Endodermal cell (in vitro differentiated cells): Measurements from ENCODE around the gene ZNF358. TPM values are rescaled to one million over a fixed set of nuclear protein-coding genes. Genes with fewer than 3 reads are reported as not detected.
A peak's percentile ranks its signal among the peaks of the same experiment; 100 is the strongest.

ENCODE experiments used
- DNase-seq: peaks from one replicate; pipeline ENCODE4 v3.0.0-alpha.2; 2017
- H3K27ac ChIP-seq: 2 replicates; pipeline ENCODE4 v1.5.1; 2013; ENCODE audit warnings: mild to moderate bottlenecking, low read depth, low read length, moderate library complexity
- H3K27me3 ChIP-seq: 2 replicates; pipeline ENCODE4 v1.6.1; 2013; ENCODE audit warnings: mild to moderate bottlenecking, low read length, moderate library complexity; ENCODE audit not compliant: insufficient read depth, control insufficient read depth, poor library complexity, severe bottlenecking
- H3K36me3 ChIP-seq: 2 replicates; pipeline ENCODE4 v1.7.0; 2013; ENCODE audit warnings: mild to moderate bottlenecking, low read length, moderate library complexity; ENCODE audit not compliant: control insufficient read depth, insufficient read depth
- H3K4me1 ChIP-seq: one replicate; pipeline ENCODE4 v1.7.0; 2013; ENCODE audit warnings: low read length; ENCODE audit not compliant: control insufficient read depth, insufficient read depth
- H3K4me3 ChIP-seq: 2 replicates; pipeline ENCODE4 v1.5.1; 2013; ENCODE audit warnings: mild to moderate bottlenecking, low read length, moderate library complexity
- H3K9ac ChIP-seq: 2 replicates; pipeline ENCODE4 v1.6.1; 2013; ENCODE audit warnings: mild to moderate bottlenecking, low read length, moderate library complexity; ENCODE audit not compliant: poor library complexity, severe bottlenecking; ENCODE audit errors: extremely low read depth
- H3K9me3 ChIP-seq: 2 replicates; pipeline ENCODE4 v1.6.1; 2013; ENCODE audit warnings: mild to moderate bottlenecking, low read length, moderate library complexity; ENCODE audit not compliant: control insufficient read depth
- H3K27ac Mint-ChIP-seq: 2 replicates; pipeline ENCODE4 v1.8.0; 2020; ENCODE audit warnings: mixed read lengths
- H3K27me3 Mint-ChIP-seq: 2 replicates; pipeline ENCODE4 v1.8.0; 2021; ENCODE audit warnings: mild to moderate bottlenecking, mixed read lengths; ENCODE audit not compliant: insufficient read depth
- H3K36me3 Mint-ChIP-seq: 2 replicates; pipeline ENCODE4 v1.8.0; 2020; ENCODE audit warnings: low read depth, mixed read lengths
- H3K4me1 Mint-ChIP-seq: 2 replicates; pipeline ENCODE4 v1.8.0; 2020; ENCODE audit warnings: mixed read lengths
- H3K4me3 Mint-ChIP-seq: 2 replicates; pipeline ENCODE4 v1.8.0; 2020; ENCODE audit warnings: mild to moderate bottlenecking, moderate library complexity, mixed read lengths
- H3K9me3 Mint-ChIP-seq: 2 replicates; pipeline ENCODE4 v1.8.0; 2020; ENCODE audit warnings: mild to moderate bottlenecking, mixed read lengths
- WGBS, 2 experiments: methylation state at CpG; one replicate each; pipeline versions ENCODE4 v1.1.5 to v1.1.7; 2013; ENCODE audit warnings: missing lambda C conversion rate in 2 of 2, mixed read lengths in 1 of 2; ENCODE audit not compliant: insufficient coverage in 1 of 2, insufficient read length in 1 of 2; 5-methylcytosine and 5-hydroxymethylcytosine counted together
- long read RNA-seq, 4 experiments: library from polyadenylated mRNA in 2 of 4; library from RNA in 1 of 4; library from capped mRNA in 1 of 4; stranded (forward) in 3 of 4; unstranded in 1 of 4; transcript quantifications; one replicate each; pipeline ENCODE4 v2.0.0, GENCODE V29; 2020 to 2021; ENCODE audit warnings: inconsistent platforms in 1 of 4
- polyA plus RNA-seq, 2 experiments: library from polyadenylated mRNA; stranded (reverse); fragments of 50-300 nt; gene quantifications; one replicate each; pipeline ENCODE4 v1.2.3, GENCODE V29; 2013
- total RNA-seq, 2 donors: library from RNA; stranded (reverse); fragmentation: NEBNext Ultra II Directional in 1 of 2; extraction: Animal tissue kit (Norgen Biotek cat#: 25700) in 1 of 2; gene quantifications; 2 replicates in 1 of 2; 3 replicates in 1 of 2; pipeline ENCODE4 v1.2.1, GENCODE V29; 2021
- TF ChIP-seq, protein P1 (sequence below): fragments of 200-600 bp; sonication (generic); conservative IDR thresholded peaks from 2 replicates; pipeline ENCODE4 v1.5.0; 2021; ENCODE audit warnings: antibody characterized with exemption, mild to moderate bottlenecking

The ZNF358 gene
- 10 to 100 TPM; 45.9 to 53.2 TPM for total RNA-seq
- polyA plus RNA-seq (2013, experiment 1 of 2), result 66.1 TPM
- polyA plus RNA-seq (2013, experiment 2 of 2), result 59.3 TPM
- long read RNA-seq, experiment 1, transcript ZNF358-202 (2 exons, 1,954 nt), result major isoform, 13 of 35 reads
- long read RNA-seq, experiment 1, partial matches to known transcripts, result 22 of 35 reads
- long read RNA-seq, experiment 1, other reads (novel, unspliced or antisense), result 0 of 35 reads
- long read RNA-seq, experiment 2, transcript ZNF358-202 (2 exons, 1,954 nt), result major isoform, 111 of 118 reads
- long read RNA-seq, experiment 2, partial matches to known transcripts, result 6 of 118 reads
- long read RNA-seq, experiment 2, other reads (novel, unspliced or antisense), result 1 of 118 reads
- long read RNA-seq, experiment 3, partial matches to known transcripts, result 0 of 5 reads
- long read RNA-seq, experiment 3, other reads (novel, unspliced or antisense), result 4 of 5 reads
- long read RNA-seq, experiment 4, result 0 reads

DNA sequence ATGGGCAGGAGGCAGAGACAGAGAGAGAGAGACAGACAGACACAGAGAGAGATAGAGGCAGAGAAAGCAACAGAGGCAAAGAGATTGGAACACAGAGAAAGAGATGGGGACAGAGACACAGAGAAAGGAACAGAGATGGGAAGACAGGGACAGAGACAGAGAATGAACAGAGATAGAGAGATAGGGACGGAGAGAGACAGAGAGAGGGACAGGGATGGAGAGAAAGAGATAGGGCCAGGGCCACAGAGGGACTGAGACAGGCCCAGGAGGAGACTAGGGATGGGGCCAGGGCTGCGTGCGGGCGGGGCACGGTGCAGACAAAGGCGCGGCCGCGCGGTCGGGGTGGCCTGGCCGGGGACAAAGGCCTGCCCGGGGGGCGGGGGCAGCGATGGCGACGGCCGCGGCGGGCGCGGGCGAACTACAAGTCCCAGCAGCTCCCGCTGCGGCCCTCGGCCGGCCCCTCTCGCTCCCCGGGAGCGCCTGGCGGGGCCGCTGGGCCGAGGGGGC, at the start of gene ZNF358:
ZNF358 (plus strand) TSS at position 459 of the 507 bp plus-strand sequence. CDS start 3,140 bp downstream, outside the sequence.
- Mint-ChIP-seq H3K4me1 (peaks cover 21% of the 10 kb centered on the region), H3K27me3 (peaks cover 5% of the 10 kb centered on the region), H3K9me3 (no peaks in the 10 kb centered on the region), H3K4me3 (peak within 1 kb of the TSS; percentile 80), H3K27ac (peak within 1 kb of the TSS; percentile 84), H3K36me3 (peaks cover 10% of the 10 kb centered on the region)
- peak within 1 kb of the TSS; percentile 94 for H3K27ac ChIP-seq
- DNase-seq, result peak; percentile 92
- H3K4me1 ChIP-seq, result no peaks in the 10 kb centered on the region
- WGBS, 2 experiments, result 2 to 3% methylated on average over 14 to 33 of the region's 33 CpGs
- no peaks in the 10 kb centered on the region for H3K9me3 ChIP-seq
- no peaks in the 10 kb centered on the region for H3K36me3 ChIP-seq
- H3K4me3 ChIP-seq, result peak within 1 kb of the TSS; percentile 84
- TF ChIP-seq, protein P1, sequence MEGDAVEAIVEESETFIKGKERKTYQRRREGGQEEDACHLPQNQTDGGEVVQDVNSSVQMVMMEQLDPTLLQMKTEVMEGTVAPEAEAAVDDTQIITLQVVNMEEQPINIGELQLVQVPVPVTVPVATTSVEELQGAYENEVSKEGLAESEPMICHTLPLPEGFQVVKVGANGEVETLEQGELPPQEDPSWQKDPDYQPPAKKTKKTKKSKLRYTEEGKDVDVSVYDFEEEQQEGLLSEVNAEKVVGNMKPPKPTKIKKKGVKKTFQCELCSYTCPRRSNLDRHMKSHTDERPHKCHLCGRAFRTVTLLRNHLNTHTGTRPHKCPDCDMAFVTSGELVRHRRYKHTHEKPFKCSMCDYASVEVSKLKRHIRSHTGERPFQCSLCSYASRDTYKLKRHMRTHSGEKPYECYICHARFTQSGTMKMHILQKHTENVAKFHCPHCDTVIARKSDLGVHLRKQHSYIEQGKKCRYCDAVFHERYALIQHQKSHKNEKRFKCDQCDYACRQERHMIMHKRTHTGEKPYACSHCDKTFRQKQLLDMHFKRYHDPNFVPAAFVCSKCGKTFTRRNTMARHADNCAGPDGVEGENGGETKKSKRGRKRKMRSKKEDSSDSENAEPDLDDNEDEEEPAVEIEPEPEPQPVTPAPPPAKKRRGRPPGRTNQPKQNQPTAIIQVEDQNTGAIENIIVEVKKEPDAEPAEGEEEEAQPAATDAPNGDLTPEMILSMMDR, result no peak
- peaks cover 9% of the 10 kb centered on the region for H3K27me3 ChIP-seq
- H3K9ac ChIP-seq, result peak within 1 kb of the TSS; percentile 81

DNA sequence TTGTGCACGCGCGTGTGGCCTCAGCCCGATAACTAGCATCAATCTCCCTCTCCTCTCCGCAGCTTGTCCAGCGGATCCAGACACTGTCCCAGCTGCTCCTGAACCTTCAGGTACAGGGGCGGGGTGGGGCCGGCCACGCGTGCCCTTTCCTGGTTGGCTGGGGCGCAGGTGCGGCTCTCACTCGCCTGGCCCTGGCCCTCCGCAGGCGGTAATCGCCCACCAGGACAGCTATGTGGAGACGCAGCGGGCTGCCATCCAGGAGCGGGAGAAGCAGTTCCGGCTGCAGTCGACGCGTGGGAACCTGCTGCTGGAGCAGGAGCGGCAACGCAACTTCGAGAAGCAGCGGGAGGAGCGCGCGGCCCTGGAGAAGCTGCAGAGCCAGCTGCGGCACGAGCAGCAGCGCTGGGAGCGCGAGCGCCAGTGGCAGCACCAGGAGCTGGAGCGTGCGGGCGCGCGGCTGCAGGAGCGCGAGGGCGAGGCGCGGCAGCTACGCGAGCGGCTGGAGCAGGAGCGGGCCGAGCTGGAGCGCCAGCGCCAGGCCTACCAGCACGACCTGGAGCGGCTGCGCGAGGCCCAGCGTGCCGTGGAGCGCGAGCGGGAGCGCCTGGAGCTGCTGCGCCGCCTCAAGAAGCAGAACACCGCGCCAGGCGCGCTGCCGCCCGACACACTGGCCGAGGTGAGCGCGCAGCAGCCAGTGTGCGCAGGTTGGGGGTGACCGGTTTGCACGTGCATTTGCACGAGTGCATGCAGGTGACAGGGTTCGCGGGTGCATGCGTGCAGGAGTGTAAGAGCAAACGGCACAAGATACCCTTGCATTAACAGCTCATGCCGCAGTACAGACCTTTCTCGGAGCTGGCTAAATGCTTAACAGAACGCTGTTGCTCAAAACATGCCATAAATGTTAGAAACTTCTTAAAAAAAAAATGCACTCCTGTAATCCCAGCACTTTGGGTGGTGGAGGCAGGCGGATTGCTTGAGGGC, 48.6 kb upstream of the ZNF358 start:
- Mint-ChIP-seq H3K4me1 (no peaks in the 10 kb centered on the region), H3K27me3 (no peaks in the 10 kb centered on the region), H3K4me3 (no peak overlapping the region), H3K9me3 (no peaks in the 10 kb centered on the region), H3K36me3 (peaks cover 28% of the 10 kb centered on the region), H3K27ac (no peak overlapping the region)
- Histone ChIP-seq H3K27me3 (no peaks in the 10 kb centered on the region), H3K9ac (no peak overlapping the region), H3K4me1 (no peaks in the 10 kb centered on the region), H3K27ac (no peak overlapping the region), H3K4me3 (no peak overlapping the region), H3K36me3 (peaks cover 29% of the 10 kb centered on the region), H3K9me3 (no peaks in the 10 kb centered on the region)
- no peak for DNase-seq
- TF ChIP-seq, protein P1, result no peak
- WGBS, 2 experiments, result 97 to 98% methylated on average over 80 to 86 of the region's 86 CpGs

DNA sequence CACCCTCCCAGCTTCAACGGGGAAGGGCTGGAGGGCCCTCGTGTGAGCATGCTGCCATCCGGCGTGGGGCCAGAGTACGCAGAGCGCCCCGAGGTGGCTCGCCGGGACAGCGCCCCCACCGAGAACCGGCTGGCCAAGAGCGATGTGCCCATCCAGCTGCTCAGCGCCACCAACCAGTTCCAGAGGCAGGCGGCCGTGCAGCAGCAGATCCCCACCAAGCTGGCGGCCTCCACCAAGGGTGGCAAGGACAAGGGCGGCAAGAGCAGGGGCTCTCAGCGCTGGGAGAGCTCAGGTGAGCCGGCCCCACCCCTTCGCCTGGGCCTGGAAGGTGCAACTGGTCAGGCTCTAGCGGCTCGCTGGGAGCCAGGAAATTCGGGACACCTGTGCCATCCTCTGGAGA, 47.1 kb upstream of the ZNF358 start:
- H3K4me1 ChIP-seq, result no peaks in the 10 kb centered on the region
- 89 to 92% methylated on average over 23 to 24 of the region's 24 CpGs for WGBS, 2 experiments
- no peak overlapping the region for H3K4me3 Mint-ChIP-seq
- H3K9ac ChIP-seq, result no peak overlapping the region
- DNase-seq, result no peak
- no peak overlapping the region for H3K27ac Mint-ChIP-seq
- peaks cover 29% of the 10 kb centered on the region for H3K36me3 Mint-ChIP-seq
- no peaks in the 10 kb centered on the region for H3K9me3 Mint-ChIP-seq
- no peaks in the 10 kb centered on the region for H3K9me3 ChIP-seq
- no peaks in the 10 kb centered on the region for H3K27me3 ChIP-seq
- TF ChIP-seq, protein P1, result no peak
- H3K27me3 Mint-ChIP-seq, result no peaks in the 10 kb centered on the region
- no peak overlapping the region for H3K4me3 ChIP-seq
- H3K4me1 Mint-ChIP-seq, result no peaks in the 10 kb centered on the region
- H3K36me3 ChIP-seq, result peaks cover 19% of the 10 kb centered on the region
- H3K27ac ChIP-seq, result no peak overlapping the region
